Measurements from ENCODE around the gene PRKAA2. TPM values are rescaled to one million over a fixed set of nuclear protein-coding genes. Genes with fewer than 3 reads are reported as not detected.

Gene PRKAA2
- total and polyA plus RNA-seq, 2 donors (not counting 3 experiments of a cell fraction or from before 2014, with no cell fraction given), result 0.32 to 1.2 TPM

GRCh38 chr1:56709269-56709880 lies 64.3 kb downstream of the PRKAA2 start:
- no peak overlapping the region for H3K9ac ChIP-seq (replicated peaks; ENCODE audit: extremely low read depth, insufficient read depth, low read length)
- FAIRE-seq (no peak), DNase-seq (ENCODE audit: low read depth, low spot score) (peak; percentile 69)
- no peak overlapping the region for H3K4me3 ChIP-seq (replicated peaks in 1 of 3; ENCODE audit: insufficient read depth in 1 of 3, low read depth in 1 of 3, low read length in 3 of 3)
- H3K9me3 ChIP-seq (replicated peaks; ENCODE audit: control insufficient read depth, insufficient read depth, low read length), result no peaks in the 10 kb centered on the region
- dilution Hi-C loops (cut with MboI; ENCODE audit: extremely low pct_ligation_motif_present, low sequenced_read_pairs) (no loop called here), intact Hi-C loops (cut with micrococcal nuclease) (loop anchor here (1.0 kb wide), 3 partner anchors 124 to 1425 kb away; no protein-coding TSS in a partner anchor)
- no peaks in the 10 kb centered on the region for H4K20me1 ChIP-seq (replicated peaks; ENCODE audit: control insufficient read depth, extremely low read depth, insufficient read depth, low read length)
- H3K79me2 ChIP-seq (ENCODE audit: control insufficient read depth, insufficient read depth, low read length), result no peaks in the 10 kb centered on the region
- no peak overlapping the region for H2AFZ ChIP-seq (ENCODE audit: low read depth, low read length)
- no peaks in the 10 kb centered on the region for H3K9me1 ChIP-seq (replicated peaks; ENCODE audit: control insufficient read depth, extremely low read depth, insufficient read depth, low read length)
- no peak overlapping the region for H3K27ac ChIP-seq (ENCODE audit: insufficient read depth, low read depth, low read length)
- peaks cover 2% of the 10 kb centered on the region for H3K4me1 ChIP-seq (ENCODE audit: control insufficient read depth, extremely low read depth, insufficient read depth, low read length)
- POLR2A ChIA-PET, result no interaction called here
- H3K36me3 ChIP-seq (ENCODE audit: control insufficient read depth in 2 of 2, extremely low read depth in 1 of 2, insufficient read depth in 2 of 2, low read length in 2 of 2), result no peaks in the 10 kb centered on the region
- no peaks in the 10 kb centered on the region for H3K27me3 ChIP-seq (ENCODE audit: control insufficient read depth in 2 of 2, insufficient read depth in 2 of 2, low read length in 2 of 2)
- H3K4me2 ChIP-seq (ENCODE audit: insufficient read depth, low read length), result no peak overlapping the region
- TF ChIP-seq POLR2A (IDR thresholded peaks at IDR 0.05; ENCODE audit: low read depth, low read length) (no peak), MYC (IDR thresholded peaks at IDR 0.05; ENCODE audit: low read depth, low read length) (no peak), GATA2 (IDR thresholded peaks at IDR 0.05; ENCODE audit: insufficient read depth, insufficient read length, low read depth, low read length) (no peak), FOS (IDR thresholded peaks at IDR 0.05; ENCODE audit: borderline replicate concordance, insufficient read depth, low read length) (no peak), CTCF (IDR thresholded peaks at IDR 0.05; ENCODE audit: extremely low read depth in 1 of 2, insufficient read depth in 1 of 2, low read depth in 1 of 2, low read length in 2 of 2) (peak; percentile 32 to 42), MAX (IDR thresholded peaks at IDR 0.05; ENCODE audit: insufficient read depth, insufficient read length) (no peak)
- CTCF ChIA-PET, result interaction anchor here (0.7 to 2.4 kb wide), 21 partner anchors 8 to 1425 kb away, joined by 3 to 31 read pairs (median 4); no protein-coding TSS in a partner anchor
- no TSS peak for BruUV-seq (replicated peaks)
